Measurements from ENCODE around the gene PLCE1.

DNA sequence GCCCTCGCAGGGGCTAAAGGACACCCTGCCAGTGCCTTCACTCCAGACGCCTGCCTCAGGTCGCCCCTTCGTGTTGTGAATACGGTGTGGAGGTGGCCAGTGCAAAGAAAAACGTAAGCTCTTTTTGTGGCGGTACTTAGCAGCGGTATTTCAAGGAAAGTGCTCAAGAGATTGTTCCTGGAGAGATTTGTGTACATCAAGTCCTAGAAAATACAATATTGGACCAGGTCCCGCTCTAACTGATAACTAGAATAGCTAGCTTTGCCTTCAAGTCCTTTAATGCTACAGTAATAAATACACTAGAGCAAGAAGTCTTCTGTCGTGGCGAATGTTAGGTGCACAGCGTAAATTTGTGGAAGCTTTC lies 689 bp downstream of the PLCE1 start:
- TF ChIP-seq CTCF (IDR thresholded peaks at IDR 0.05) (no peak), POLR2AphosphoS5 (IDR thresholded peaks at IDR 0.05) (no peak)

Measured in esophagus muscularis mucosa (tissue), 3 donors.